HL-60 (cell line): Measurements from ENCODE around the gene TLE3.

Experiments
- DNase-seq, 2 experiments: peaks; one replicate each; pipeline ENCODE4 v3.0.0-alpha.2; 2010 to 2020; ENCODE audit warnings: low read depth in 1 of 2, low spot score in 1 of 2
- H3K27ac ChIP-seq: fragments of 250-450 bp; sonication (Bioruptor Pico); replicated peaks from 2 replicates; pipeline ENCODE4 v1.5.1; 2020; ENCODE audit warnings: mild to moderate bottlenecking, moderate library complexity
- H3K27me3 ChIP-seq: fragments of 250-450 bp; sonication (Bioruptor Pico); 2 replicates; pipeline ENCODE4 v1.5.1; 2021; ENCODE audit warnings: mild to moderate bottlenecking, moderate library complexity; ENCODE audit not compliant: insufficient read depth, poor library complexity, severe bottlenecking
- H3K4me3 ChIP-seq: replicated peaks from 2 replicates; pipeline ENCODE4 v1.5.1; 2011; ENCODE audit warnings: mild to moderate bottlenecking, control low read depth, low read length; ENCODE audit not compliant: insufficient read depth
- CTCF ChIP-seq: IDR thresholded peaks from one replicate; pipeline ENCODE4 v1.5.1; 2011; ENCODE audit warnings: low read length, control low read depth, inconsistent platforms; ENCODE audit not compliant: insufficient read depth
- GABPA ChIP-seq: IDR thresholded peaks from 2 replicates; pipeline ENCODE4 v1.6.1; 2012; ENCODE audit warnings: low read depth
- POLR2AphosphoS5 ChIP-seq: IDR thresholded peaks from 2 replicates; pipeline ENCODE4 v1.6.1; 2012; ENCODE audit warnings: low read depth
- REST ChIP-seq: IDR thresholded peaks from 2 replicates; pipeline ENCODE4 v1.6.1; 2012; ENCODE audit warnings: low read depth; ENCODE audit not compliant: insufficient replicate concordance
- SPI1 ChIP-seq: IDR thresholded peaks from 2 replicates; pipeline ENCODE4 v1.6.1; 2012; ENCODE audit warnings: low read depth, mild to moderate bottlenecking, borderline replicate concordance

TLE3 gene

GRCh38 chr15:70086636-70087035 lies 11.1 kb downstream of the TLE3 start:
- TF ChIP-seq REST, result no peak
- TF ChIP-seq POLR2AphosphoS5, result no peak
- TF ChIP-seq SPI1, result peak; percentile 77; the same call in 1 of the 2 replicates
- TF ChIP-seq GABPA, result no peak
- DNase-seq, result peak in 1 of 2 experiments; percentile 79
- H3K27me3 ChIP-seq, result no peaks in the 10 kb centered on the region
- H3K4me3 ChIP-seq, result no peak overlapping the region
- H3K27ac ChIP-seq, result no peak overlapping the region

GRCh38 chr15:70084461-70084860 lies 13.3 kb downstream of the TLE3 start:
- H3K4me3 ChIP-seq, result no peak overlapping the region
- no peaks in the 10 kb centered on the region for H3K27me3 ChIP-seq
- TF ChIP-seq CTCF, result no peak
- DNase-seq, result no peak
- H3K27ac ChIP-seq, result no peak overlapping the region

GRCh38 chr15:70083946-70084345 lies 13.8 kb downstream of the TLE3 start:
- Histone ChIP-seq H3K27me3 (no peaks in the 10 kb centered on the region), H3K4me3 (no peak overlapping the region), H3K27ac (no peak overlapping the region)
- TF ChIP-seq POLR2AphosphoS5, result no peak
- no peak for TF ChIP-seq GABPA
- no peak for TF ChIP-seq SPI1
- no peak for TF ChIP-seq CTCF
- no peak for TF ChIP-seq REST
- DNase-seq, result no peak

GRCh38 chr15:70083418-70083817 lies 14.3 kb downstream of the TLE3 start:
- Histone ChIP-seq H3K27me3 (no peaks in the 10 kb centered on the region), H3K27ac (no peak overlapping the region), H3K4me3 (no peak overlapping the region)
- TF ChIP-seq POLR2AphosphoS5 (no peak), SPI1 (no peak), REST (no peak)
- no peak for DNase-seq
